ENCODE results near the gene COLEC11. TPM values are rescaled to one million over a fixed set of nuclear protein-coding genes. Genes with fewer than 3 reads are reported as not detected.

The COLEC11 gene
- total RNA-seq, 4 donors from 2014 or later = 2.1 to 19.1 (median 6.6) TPM

GRCh38 chr2:3675687-3676086 lies 80.8 kb downstream of the COLEC11 start:
- intact Hi-C loops (cut with DNase I) = no loop called here
- WGBS = 90% methylated on average over 4 of the region's 4 CpGs
- Histone ChIP-seq H3K27me3 (no peaks in the 10 kb centered on the region), H3K4me3 (no peak overlapping the region), H3K36me3 (no peaks in the 10 kb centered on the region), H3K9me3 (no peaks in the 10 kb centered on the region), H3K27ac (replicated peaks in 1 of 4) (no peak overlapping the region), H3K4me1 (no peaks in the 10 kb centered on the region)
- no peak for TF ChIP-seq CTCF (IDR thresholded peaks at IDR 0.05)
- no peak for TF ChIP-seq EP300 (IDR thresholded peaks at IDR 0.05)
- no peak for TF ChIP-seq POLR2A (IDR thresholded peaks at IDR 0.05; ENCODE audit: low read depth)
- TF ChIP-seq POLR2AphosphoS5 (IDR thresholded peaks at IDR 0.05) = no peak
- peak; percentile 90 for DNase-seq (ENCODE audit: extremely low spot score)

DNA sequence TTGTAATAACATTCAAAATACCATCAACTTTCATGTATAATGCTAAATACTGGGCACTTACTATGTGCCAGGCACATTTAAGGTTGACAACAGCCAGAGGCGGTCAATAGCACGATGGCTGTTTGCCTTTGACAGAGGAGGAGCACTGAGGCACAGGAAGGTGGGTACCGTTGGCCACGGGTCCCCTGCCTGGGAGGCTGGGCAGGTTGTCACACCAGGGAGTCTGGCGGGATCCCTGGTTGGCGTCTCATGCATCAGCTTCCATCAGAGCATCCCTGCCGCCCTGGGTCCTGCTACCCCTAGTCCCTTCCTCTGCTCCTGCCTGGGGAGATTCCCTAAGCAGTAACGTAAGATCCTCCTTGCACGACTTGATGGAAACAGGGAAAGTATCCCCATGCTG lies 82.5 kb downstream of the COLEC11 start:
- no peak for TF ChIP-seq EP300 (IDR thresholded peaks at IDR 0.05)
- no peak for TF ChIP-seq POLR2A (IDR thresholded peaks at IDR 0.05; ENCODE audit: low read depth)
- no peak for TF ChIP-seq POLR2AphosphoS5 (IDR thresholded peaks at IDR 0.05)
- TF ChIP-seq CTCF (IDR thresholded peaks at IDR 0.05) = no peak
- peak; percentile 75 for DNase-seq (ENCODE audit: extremely low spot score)
- Histone ChIP-seq H3K9me3 (no peaks in the 10 kb centered on the region), H3K27ac (replicated peaks in 1 of 4) (no peak overlapping the region), H3K4me3 (no peak overlapping the region), H3K36me3 (no peaks in the 10 kb centered on the region), H3K27me3 (no peaks in the 10 kb centered on the region), H3K4me1 (no peaks in the 10 kb centered on the region)
- 95% methylated on average over 9 of the region's 9 CpGs for WGBS
- intact Hi-C loops (cut with DNase I) = no loop called here

- H3K36me3 ChIP-seq = no peaks in the 10 kb centered on the region
- H3K27ac ChIP-seq (replicated peaks in 1 of 4) = no peak overlapping the region
- DNase-seq (ENCODE audit: extremely low spot score) = peak; percentile 74
- intact Hi-C loops (cut with DNase I) = no loop called here
- H3K9me3 ChIP-seq = no peaks in the 10 kb centered on the region
- TF ChIP-seq POLR2A (IDR thresholded peaks at IDR 0.05; ENCODE audit: low read depth) = no peak
- no peak for TF ChIP-seq POLR2AphosphoS5 (IDR thresholded peaks at IDR 0.05)
- no peak for TF ChIP-seq CTCF (IDR thresholded peaks at IDR 0.05)
- TF ChIP-seq EP300 (IDR thresholded peaks at IDR 0.05) = no peak
- no peak overlapping the region for H3K4me3 ChIP-seq
- no peaks in the 10 kb centered on the region for H3K27me3 ChIP-seq
- 81% methylated on average over 9 of the region's 9 CpGs for WGBS
- no peaks in the 10 kb centered on the region for H3K4me1 ChIP-seq
Observed at GRCh38 chr2:3678212-3678611, 83.3 kb downstream of the COLEC11 start.

- intact Hi-C loops (cut with DNase I) = no loop called here
Observed at GRCh38 chr2:3679180-3679579, 84.3 kb downstream of the COLEC11 start.

More at GRCh38 chr2:3679180-3679579, 84.3 kb downstream of the COLEC11 start:
- no peak overlapping the region for H3K27ac ChIP-seq (replicated peaks in 1 of 4)
- no peaks in the 10 kb centered on the region for H3K9me3 ChIP-seq
- TF ChIP-seq POLR2A (IDR thresholded peaks at IDR 0.05; ENCODE audit: low read depth) (no peak), EP300 (IDR thresholded peaks at IDR 0.05) (no peak), POLR2AphosphoS5 (IDR thresholded peaks at IDR 0.05) (no peak), CTCF (IDR thresholded peaks at IDR 0.05) (no peak)
- no peaks in the 10 kb centered on the region for H3K36me3 ChIP-seq
- 100% methylated on average over 2 of the region's 2 CpGs for WGBS
- H3K4me1 ChIP-seq = no peaks in the 10 kb centered on the region
- no peak overlapping the region for H3K4me3 ChIP-seq
- DNase-seq (ENCODE audit: extremely low spot score) = peak; percentile 88
- no peaks in the 10 kb centered on the region for H3K27me3 ChIP-seq

Data from esophagus muscularis mucosa (tissue), 4 donors.